ENCODE results near the gene AK5. TPM values are rescaled to one million over a fixed set of nuclear protein-coding genes. Genes with fewer than 3 reads are reported as not detected.

AK5 gene
- total RNA-seq, 1 donor = 25.3 TPM

DNA sequence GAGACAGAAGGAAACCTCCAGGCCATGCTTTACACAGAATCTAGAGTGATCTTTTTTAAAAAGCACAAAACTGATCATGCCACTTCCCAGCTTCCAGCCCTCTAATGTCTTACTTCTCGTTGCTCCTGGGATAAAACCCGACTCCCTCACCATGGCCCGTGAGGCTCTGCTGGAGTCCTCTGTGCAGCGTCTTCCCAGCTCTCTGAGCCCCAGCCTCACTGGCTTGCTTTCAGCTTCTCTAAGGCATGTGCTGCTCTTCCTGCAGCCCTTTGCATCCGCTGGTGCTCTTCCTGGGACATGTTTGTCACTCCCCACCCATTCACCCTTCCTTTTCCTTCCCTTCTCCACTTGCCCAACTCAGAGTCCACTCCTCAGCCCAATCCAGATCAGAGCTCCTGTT is 184.1 kb downstream of the AK5 start:
- Histone ChIP-seq H3K36me3 (ENCODE audit: insufficient read depth, low read length) (no peaks in the 10 kb centered on the region), H3K4me1 (ENCODE audit: insufficient read depth, low read length) (peaks cover 5% of the 10 kb centered on the region), H2AFZ (ENCODE audit: low read length) (no peak overlapping the region), H3K4me2 (ENCODE audit: insufficient read depth, low read length) (no peak overlapping the region), H3K27ac (ENCODE audit: low read depth, low read length) (no peak overlapping the region), H3K27me3 (ENCODE audit: insufficient read depth, low read length) (no peaks in the 10 kb centered on the region), H3K9me3 (ENCODE audit: low read depth, low read length) (no peaks in the 10 kb centered on the region), H4K20me1 (ENCODE audit: insufficient read depth, low read length) (no peaks in the 10 kb centered on the region), H3K4me3 (ENCODE audit: insufficient read depth, low read length) (no peak overlapping the region), H3K79me2 (ENCODE audit: insufficient read depth, low read length) (no peaks in the 10 kb centered on the region)
- TF ChIP-seq, protein P1, sequence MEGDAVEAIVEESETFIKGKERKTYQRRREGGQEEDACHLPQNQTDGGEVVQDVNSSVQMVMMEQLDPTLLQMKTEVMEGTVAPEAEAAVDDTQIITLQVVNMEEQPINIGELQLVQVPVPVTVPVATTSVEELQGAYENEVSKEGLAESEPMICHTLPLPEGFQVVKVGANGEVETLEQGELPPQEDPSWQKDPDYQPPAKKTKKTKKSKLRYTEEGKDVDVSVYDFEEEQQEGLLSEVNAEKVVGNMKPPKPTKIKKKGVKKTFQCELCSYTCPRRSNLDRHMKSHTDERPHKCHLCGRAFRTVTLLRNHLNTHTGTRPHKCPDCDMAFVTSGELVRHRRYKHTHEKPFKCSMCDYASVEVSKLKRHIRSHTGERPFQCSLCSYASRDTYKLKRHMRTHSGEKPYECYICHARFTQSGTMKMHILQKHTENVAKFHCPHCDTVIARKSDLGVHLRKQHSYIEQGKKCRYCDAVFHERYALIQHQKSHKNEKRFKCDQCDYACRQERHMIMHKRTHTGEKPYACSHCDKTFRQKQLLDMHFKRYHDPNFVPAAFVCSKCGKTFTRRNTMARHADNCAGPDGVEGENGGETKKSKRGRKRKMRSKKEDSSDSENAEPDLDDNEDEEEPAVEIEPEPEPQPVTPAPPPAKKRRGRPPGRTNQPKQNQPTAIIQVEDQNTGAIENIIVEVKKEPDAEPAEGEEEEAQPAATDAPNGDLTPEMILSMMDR (IDR thresholded peaks at IDR 0.05; ENCODE audit: extremely low read depth, low read depth, low read length) = no peak
- DNase-seq (ENCODE audit: insufficient read length, low spot score, missing footprints) = no peak

- no peak overlapping the region for H3K27ac ChIP-seq (ENCODE audit: low read depth, low read length)
- peaks cover 5% of the 10 kb centered on the region for H3K4me1 ChIP-seq (ENCODE audit: insufficient read depth, low read length)
- H4K20me1 ChIP-seq (ENCODE audit: insufficient read depth, low read length) = no peaks in the 10 kb centered on the region
- no peaks in the 10 kb centered on the region for H3K9me3 ChIP-seq (ENCODE audit: low read depth, low read length)
- H3K79me2 ChIP-seq (ENCODE audit: insufficient read depth, low read length) = no peaks in the 10 kb centered on the region
- H3K4me3 ChIP-seq (ENCODE audit: insufficient read depth, low read length) = no peak overlapping the region
- DNase-seq (ENCODE audit: insufficient read length, low spot score, missing footprints) = no peak
- no peaks in the 10 kb centered on the region for H3K27me3 ChIP-seq (ENCODE audit: insufficient read depth, low read length)
- TF ChIP-seq, protein P1 (IDR thresholded peaks at IDR 0.05; ENCODE audit: extremely low read depth, low read depth, low read length) = no peak
- no peaks in the 10 kb centered on the region for H3K36me3 ChIP-seq (ENCODE audit: insufficient read depth, low read length)
- H3K4me2 ChIP-seq (ENCODE audit: insufficient read depth, low read length) = no peak overlapping the region
- no peak overlapping the region for H2AFZ ChIP-seq (ENCODE audit: low read length)
Measured at GRCh38 chr1:77467021-77467595, 185.3 kb downstream of the AK5 start.

DNA sequence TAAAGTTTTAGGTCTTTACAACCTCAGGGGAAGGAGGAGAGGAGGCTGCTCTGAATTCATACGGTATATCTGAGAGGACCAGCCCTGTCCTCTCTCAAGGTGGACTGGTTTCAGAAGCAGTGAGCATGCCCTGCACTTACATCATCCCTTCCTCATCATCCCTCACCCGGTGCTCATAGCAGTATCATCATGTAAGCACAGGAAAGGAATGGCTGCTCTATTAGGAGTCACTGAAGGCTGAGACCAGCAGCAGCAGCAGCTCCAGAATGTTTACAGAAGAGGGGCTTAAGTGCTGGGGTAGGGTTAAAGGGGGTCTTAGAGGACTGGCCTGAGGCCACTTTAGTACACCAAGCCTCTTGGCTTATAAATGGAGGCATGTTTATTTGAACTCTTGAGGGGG is 185.9 kb downstream of the AK5 start:
- no peaks in the 10 kb centered on the region for H3K27me3 ChIP-seq (ENCODE audit: insufficient read depth, low read length)
- H3K27ac ChIP-seq (ENCODE audit: low read depth, low read length) = no peak overlapping the region
- no peaks in the 10 kb centered on the region for H3K9me3 ChIP-seq (ENCODE audit: low read depth, low read length)
- TF ChIP-seq, protein P1 (IDR thresholded peaks at IDR 0.05; ENCODE audit: extremely low read depth, low read depth, low read length) = no peak
- no peak for DNase-seq (ENCODE audit: insufficient read length, low spot score, missing footprints)
- H3K36me3 ChIP-seq (ENCODE audit: insufficient read depth, low read length) = no peaks in the 10 kb centered on the region
- no peak overlapping the region for H3K4me3 ChIP-seq (ENCODE audit: insufficient read depth, low read length)
- peak overlapping the region; percentile 52 for H2AFZ ChIP-seq (ENCODE audit: low read length)
- H3K4me1 ChIP-seq (ENCODE audit: insufficient read depth, low read length) = peaks cover 5% of the 10 kb centered on the region
- H3K4me2 ChIP-seq (ENCODE audit: insufficient read depth, low read length) = no peak overlapping the region
- no peaks in the 10 kb centered on the region for H3K79me2 ChIP-seq (ENCODE audit: insufficient read depth, low read length)
- H4K20me1 ChIP-seq (ENCODE audit: insufficient read depth, low read length) = no peaks in the 10 kb centered on the region

DNA sequence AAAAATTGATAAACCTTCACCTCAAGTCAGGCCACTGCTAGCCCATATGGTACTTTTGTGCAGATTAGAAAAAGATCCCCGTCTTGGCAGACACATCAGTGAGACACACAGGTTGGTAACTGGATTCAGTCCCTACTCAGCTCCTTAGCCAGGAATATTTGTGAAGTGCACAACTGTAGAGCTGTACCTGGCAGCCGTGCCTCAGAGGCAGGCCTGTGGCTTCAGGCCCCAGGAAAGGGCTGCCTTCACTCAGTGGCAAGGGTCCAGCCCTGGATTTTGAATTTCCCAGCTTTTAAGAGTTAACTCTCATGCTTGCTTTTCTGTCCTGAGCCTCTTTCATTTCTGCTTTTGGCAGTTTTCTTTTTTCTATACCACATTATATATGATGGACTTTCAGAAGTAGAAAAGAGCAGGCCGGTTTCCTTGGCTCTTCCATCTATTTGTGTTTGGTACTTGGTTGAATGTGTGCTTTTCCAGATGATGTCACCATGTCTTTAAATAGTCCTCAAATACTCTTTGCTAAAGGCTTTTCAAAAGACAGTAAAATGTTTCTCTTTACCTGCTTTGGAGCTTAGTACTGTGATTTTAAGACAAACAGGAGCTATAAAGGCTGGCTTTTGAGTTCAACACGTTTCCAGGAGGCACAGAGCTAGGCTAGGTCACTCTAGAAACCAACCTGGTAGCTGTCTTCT is 186.6 kb downstream of the AK5 start:
- H3K4me3 ChIP-seq (ENCODE audit: insufficient read depth, low read length) = no peak overlapping the region
- peak overlapping the region; percentile 73 for H2AFZ ChIP-seq (ENCODE audit: low read length)
- no peak overlapping the region for H3K4me2 ChIP-seq (ENCODE audit: insufficient read depth, low read length)
- TF ChIP-seq, protein P1 (IDR thresholded peaks at IDR 0.05; ENCODE audit: extremely low read depth, low read depth, low read length) = no peak
- H3K27ac ChIP-seq (ENCODE audit: low read depth, low read length) = peak overlapping the region; percentile 16
- H3K4me1 ChIP-seq (ENCODE audit: insufficient read depth, low read length) = peaks cover 8% of the 10 kb centered on the region
- H4K20me1 ChIP-seq (ENCODE audit: insufficient read depth, low read length) = no peaks in the 10 kb centered on the region
- H3K79me2 ChIP-seq (ENCODE audit: insufficient read depth, low read length) = no peaks in the 10 kb centered on the region
- H3K36me3 ChIP-seq (ENCODE audit: insufficient read depth, low read length) = no peaks in the 10 kb centered on the region
- no peaks in the 10 kb centered on the region for H3K9me3 ChIP-seq (ENCODE audit: low read depth, low read length)
- no peaks in the 10 kb centered on the region for H3K27me3 ChIP-seq (ENCODE audit: insufficient read depth, low read length)
- DNase-seq (ENCODE audit: insufficient read length, low spot score, missing footprints) = no peak

Data from osteoblast (primary cell).